ENCODE results near the gene PCDHGA12. TPM values are rescaled to one million over a fixed set of nuclear protein-coding genes. Genes with fewer than 3 reads are reported as not detected.

The PCDHGA12 gene
- total and polyA plus RNA-seq, 2 of the 8 experiments (the other 6 are each of a cell fraction or from before 2014, with no cell fraction given) = 0.88 to 1.3 TPM

GRCh38 chr5:141478321-141478945, 48.1 kb downstream of the PCDHGA12 start:
- Histone ChIP-seq H3K79me2 (ENCODE audit: control insufficient read depth in 1 of 2, insufficient read depth in 2 of 2, low read length in 2 of 2) (no peaks in the 10 kb centered on the region), H4K91ac (replicated peaks; ENCODE audit: insufficient read length, low read length) (no peak overlapping the region), H3K79me1 (ENCODE audit: low read depth, low read length) (no peaks in the 10 kb centered on the region), H2BK120ac (replicated peaks; ENCODE audit: low read depth, low read length) (no peak overlapping the region), H2AK5ac (ENCODE audit: low read depth, low read length) (no peak overlapping the region), H3K36me3 (ENCODE audit: control insufficient read depth in 2 of 4, insufficient read depth in 4 of 4, low read length in 3 of 4) (no peaks in the 10 kb centered on the region), H2BK15ac (ENCODE audit: low read length) (peak overlapping the region; percentile 77; the same call in 1 of the 2 replicates), H3K23me2 (ENCODE audit: low read depth, low read length) (no peaks in the 10 kb centered on the region; the same call in 1 of the 2 replicates), H3K27me3 (replicated peaks in 1 of 4; ENCODE audit: control insufficient read depth in 3 of 4, extremely low read depth in 1 of 4, insufficient read depth in 3 of 4, low read length in 3 of 4) (peaks cover 11 to 24% (median 23%) of the 10 kb centered on the region in 4 experiments), H3K18ac (ENCODE audit: extremely low read depth, low read length) (no peak overlapping the region), H4K8ac (ENCODE audit: extremely low read depth, insufficient read depth, low read length) (no peak overlapping the region), H3K4me1 (replicated peaks in 1 of 4; ENCODE audit: control insufficient read depth in 3 of 4, insufficient read depth in 4 of 4, low read length in 3 of 4) (peaks cover 3 to 6% (median 4%) of the 10 kb centered on the region in 4 experiments; a peak in 5 of 7 replicates), H2AFZ (ENCODE audit: low read length) (no peak overlapping the region), H4K20me1 (replicated peaks in 1 of 2; ENCODE audit: control insufficient read depth in 1 of 2, insufficient read depth in 2 of 2, low read length in 2 of 2) (peaks cover 0 to 15% of the 10 kb centered on the region in 2 experiments), H3K4me2 (ENCODE audit: insufficient read depth in 1 of 2, low read depth in 2 of 2, low read length in 2 of 2) (peak overlapping the region; percentile 30; a peak in 3 of 4 replicates), H3K9me3 (ENCODE audit: insufficient read depth in 2 of 2, low read depth in 1 of 2, low read length in 1 of 2) (no peaks in the 10 kb centered on the region), H3K4me3 (ENCODE audit: extremely low read depth in 1 of 4, insufficient read depth in 2 of 4, low read depth in 3 of 4, low read length in 4 of 4) (peak overlapping the region in 1 of 4 experiments; percentile 41; a peak in 2 of 8 replicates), H4K5ac (ENCODE audit: insufficient read length, low read depth, low read length) (no peak overlapping the region), H3K23ac (ENCODE audit: insufficient read length) (no peak overlapping the region), H2BK5ac (ENCODE audit: low read depth, low read length) (no peak overlapping the region), H3K56ac (replicated peaks; ENCODE audit: insufficient read length, low read depth, low read length) (no peak overlapping the region), H3K9ac (replicated peaks in 1 of 4; ENCODE audit: extremely low read depth in 1 of 4, low read depth in 3 of 4, low read length in 3 of 4) (no peak overlapping the region), H2BK20ac (ENCODE audit: low read length) (no peak overlapping the region; the same call in 1 of the 2 replicates), H3K14ac (ENCODE audit: insufficient read length) (no peak overlapping the region), H3K4ac (replicated peaks; ENCODE audit: insufficient read length, low read depth, low read length) (no peak overlapping the region), H2BK12ac (ENCODE audit: low read depth, low read length) (0 out of 2 replicates have a peak overlapping the region, but pooled peaks have one; percentile 46), H3K27ac (ENCODE audit: low read depth, low read length) (no peak overlapping the region)
- DNase-seq (ENCODE audit: low read depth in 1 of 2, low spot score in 2 of 2) (peak; percentile 54 to 88), FAIRE-seq (peak; percentile 39)
- ChIA-PET POLR2A (ENCODE audit: partially characterized antibody) (interaction anchor here (0.9 to 1.6 kb wide), 6 partner anchors 12 to 64 kb away, joined by 3 to 5 read pairs (median 3); partner anchors contain the start of gene PCDHGB7), CTCF (ENCODE audit: partially characterized antibody) (interaction anchor here (0.7 to 8.6 kb wide), 56 partner anchors 8 to 343 kb away, joined by 3 to 218 read pairs (median 5); partner anchors contain the start of genes PCDHB10, PCDHB14, PCDHB15 and PCDHB5)
- 17% methylated on average over 20 of the region's 20 CpGs; no CpG with 5 or more reads in 1 of the 2 experiments for WGBS, 2 experiments (ENCODE audit: extremely low coverage in 1 of 2, insufficient coverage in 1 of 2, insufficient read length in 1 of 2, insufficient replicate concordance in 2 of 2, low coverage in 1 of 2, low lambda C conversion rate in 2 of 2, missing lambda C conversion rate in 1 of 2)
- TF ChIP-seq SRF (IDR thresholded peaks at IDR 0.05; ENCODE audit: low read depth, low read length) (no peak), SP1 (IDR thresholded peaks at IDR 0.05; ENCODE audit: low read depth, low read length) (no peak), POLR2AphosphoS5 (IDR thresholded peaks at IDR 0.05; ENCODE audit: low read depth, low read length) (no peak), TBP (IDR thresholded peaks at IDR 0.05; ENCODE audit: low read depth, low read length) (no peak), YY1 (IDR thresholded peaks at IDR 0.05; ENCODE audit: low read depth, low read length) (no peak), RNF2 (IDR thresholded peaks at IDR 0.05; ENCODE audit: borderline replicate concordance, low read depth, low read length, missing control alignments, poor library complexity, severe bottlenecking) (no peak), ATF2 (IDR thresholded peaks at IDR 0.05; ENCODE audit: low read length) (no peak), BCL11A (IDR thresholded peaks at IDR 0.05; ENCODE audit: low read depth in 2 of 2, low read length in 2 of 2) (no peak), TEAD4 (IDR thresholded peaks at IDR 0.05; ENCODE audit: low read depth, low read length) (no peak), FOSL1 (IDR thresholded peaks at IDR 0.05; ENCODE audit: insufficient read depth, low read depth, low read length) (no peak), KDM1A (IDR thresholded peaks at IDR 0.05; ENCODE audit: borderline replicate concordance, low read length) (no peak)
